Measurements from ENCODE around the gene SGCG.

DNA sequence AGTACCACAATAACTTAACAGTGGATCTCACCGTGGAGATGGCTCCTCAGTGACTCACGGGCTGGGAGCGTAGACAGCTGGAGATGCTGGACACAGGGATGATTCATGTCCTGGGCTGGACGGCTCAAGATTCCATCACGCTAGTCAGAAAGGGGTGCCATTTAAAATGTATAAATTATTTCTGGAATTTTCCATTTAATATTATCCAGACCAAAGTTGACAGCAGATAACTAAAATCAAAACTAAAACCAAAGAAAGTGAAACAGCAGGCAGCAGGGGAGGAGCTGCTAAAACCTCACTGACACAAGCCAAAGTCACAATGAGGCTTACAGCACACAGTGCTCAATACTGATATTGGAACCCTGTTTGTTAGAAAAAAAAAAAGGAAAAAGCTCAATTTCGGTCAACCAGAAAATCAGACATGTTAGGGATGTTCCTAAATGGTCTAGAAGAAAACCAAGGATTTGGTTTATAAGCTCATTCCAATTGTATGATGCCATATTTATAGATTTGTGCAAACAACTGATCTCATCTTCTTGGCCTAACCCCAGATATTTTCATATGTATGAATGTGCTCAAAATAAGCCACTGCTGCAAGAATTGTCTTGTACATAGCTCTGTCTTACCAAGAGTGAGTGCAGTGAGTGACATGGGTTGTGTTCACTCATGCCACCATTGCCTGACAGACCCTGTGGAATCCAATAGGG, 140.9 kb downstream of the SGCG start:
- TF ChIP-seq, protein P1, sequence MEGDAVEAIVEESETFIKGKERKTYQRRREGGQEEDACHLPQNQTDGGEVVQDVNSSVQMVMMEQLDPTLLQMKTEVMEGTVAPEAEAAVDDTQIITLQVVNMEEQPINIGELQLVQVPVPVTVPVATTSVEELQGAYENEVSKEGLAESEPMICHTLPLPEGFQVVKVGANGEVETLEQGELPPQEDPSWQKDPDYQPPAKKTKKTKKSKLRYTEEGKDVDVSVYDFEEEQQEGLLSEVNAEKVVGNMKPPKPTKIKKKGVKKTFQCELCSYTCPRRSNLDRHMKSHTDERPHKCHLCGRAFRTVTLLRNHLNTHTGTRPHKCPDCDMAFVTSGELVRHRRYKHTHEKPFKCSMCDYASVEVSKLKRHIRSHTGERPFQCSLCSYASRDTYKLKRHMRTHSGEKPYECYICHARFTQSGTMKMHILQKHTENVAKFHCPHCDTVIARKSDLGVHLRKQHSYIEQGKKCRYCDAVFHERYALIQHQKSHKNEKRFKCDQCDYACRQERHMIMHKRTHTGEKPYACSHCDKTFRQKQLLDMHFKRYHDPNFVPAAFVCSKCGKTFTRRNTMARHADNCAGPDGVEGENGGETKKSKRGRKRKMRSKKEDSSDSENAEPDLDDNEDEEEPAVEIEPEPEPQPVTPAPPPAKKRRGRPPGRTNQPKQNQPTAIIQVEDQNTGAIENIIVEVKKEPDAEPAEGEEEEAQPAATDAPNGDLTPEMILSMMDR (IDR thresholded peaks at IDR 0.05), result no peak
- TF ChIP-seq EP300 (IDR thresholded peaks at IDR 0.05) (no peak), POLR2A (IDR thresholded peaks at IDR 0.05) (no peak), POLR2AphosphoS5 (IDR thresholded peaks at IDR 0.05) (peak in 1 of 4 donors; percentile 35)

Data from sigmoid colon (tissue), 4 donors.